Loucy (cell line): ENCODE measurements around the gene TFCP2L1.

ENCODE experiments used
- EZH2phosphoT487 ChIP-seq: fragments of 200-600 bp; IDR thresholded peaks from 2 replicates; pipeline ENCODE4 v1.6.1; 2018; ENCODE audit warnings: antibody characterized with exemption, mild to moderate bottlenecking, moderate library complexity, borderline replicate concordance
- TF ChIP-seq, protein P1 (sequence below): fragments of 200-600 bp; sonication (generic); conservative IDR thresholded peaks from 2 replicates; pipeline ENCODE4 v1.5.1; 2014; ENCODE audit warnings: mild to moderate bottlenecking, antibody characterized with exemption, low read length

DNA sequence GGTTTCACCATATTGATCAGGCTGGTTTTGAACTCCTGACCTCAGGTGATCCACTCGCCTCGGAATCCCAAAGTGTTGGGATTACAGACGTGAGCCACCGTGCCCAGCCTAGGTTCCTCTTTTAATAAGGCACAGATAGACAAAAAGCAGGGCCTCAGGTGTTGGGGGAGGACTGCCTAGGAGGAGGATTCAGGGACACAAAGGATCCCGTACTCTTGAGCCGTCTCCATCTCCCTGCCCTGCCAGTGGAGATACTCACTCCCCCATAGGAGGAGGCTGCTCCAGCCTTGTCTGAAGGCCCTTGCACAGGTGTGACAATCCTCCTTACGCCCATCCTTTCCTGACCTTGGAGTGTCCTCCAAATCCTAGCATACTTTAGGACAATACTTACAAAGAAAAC, 32.0 kb upstream of the TFCP2L1 start:
- TF ChIP-seq, protein P1, sequence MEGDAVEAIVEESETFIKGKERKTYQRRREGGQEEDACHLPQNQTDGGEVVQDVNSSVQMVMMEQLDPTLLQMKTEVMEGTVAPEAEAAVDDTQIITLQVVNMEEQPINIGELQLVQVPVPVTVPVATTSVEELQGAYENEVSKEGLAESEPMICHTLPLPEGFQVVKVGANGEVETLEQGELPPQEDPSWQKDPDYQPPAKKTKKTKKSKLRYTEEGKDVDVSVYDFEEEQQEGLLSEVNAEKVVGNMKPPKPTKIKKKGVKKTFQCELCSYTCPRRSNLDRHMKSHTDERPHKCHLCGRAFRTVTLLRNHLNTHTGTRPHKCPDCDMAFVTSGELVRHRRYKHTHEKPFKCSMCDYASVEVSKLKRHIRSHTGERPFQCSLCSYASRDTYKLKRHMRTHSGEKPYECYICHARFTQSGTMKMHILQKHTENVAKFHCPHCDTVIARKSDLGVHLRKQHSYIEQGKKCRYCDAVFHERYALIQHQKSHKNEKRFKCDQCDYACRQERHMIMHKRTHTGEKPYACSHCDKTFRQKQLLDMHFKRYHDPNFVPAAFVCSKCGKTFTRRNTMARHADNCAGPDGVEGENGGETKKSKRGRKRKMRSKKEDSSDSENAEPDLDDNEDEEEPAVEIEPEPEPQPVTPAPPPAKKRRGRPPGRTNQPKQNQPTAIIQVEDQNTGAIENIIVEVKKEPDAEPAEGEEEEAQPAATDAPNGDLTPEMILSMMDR = no peak
- TF ChIP-seq EZH2phosphoT487 = no peak
